GM13977 (cell line): ENCODE results near the gene UBL4A.

Experiments
- DNase-seq: peaks from one replicate; pipeline ENCODE4 v3.0.0; 2012; ENCODE audit warnings: low spot score
- in situ Hi-C: fragments of 300-500 bp; cut with MboI; formaldehyde crosslinking; loops from one replicate; pipeline ENCODE4 v1.12.0; 2022; ENCODE audit warnings: low sequenced_read_pairs, low pct_unique_long_range_greater_than_20kb, mixed read lengths, inconsistent platforms; ENCODE audit not compliant: unreplicated experiment
- TF ChIP-seq, protein P1 (sequence below): IDR thresholded peaks from 2 replicates; pipeline ENCODE4 v1.5.1; 2012; ENCODE audit warnings: mild to moderate bottlenecking, control low read depth; ENCODE audit not compliant: insufficient read depth; ENCODE audit errors: extremely low read depth, missing control alignments

UBL4A gene

DNA sequence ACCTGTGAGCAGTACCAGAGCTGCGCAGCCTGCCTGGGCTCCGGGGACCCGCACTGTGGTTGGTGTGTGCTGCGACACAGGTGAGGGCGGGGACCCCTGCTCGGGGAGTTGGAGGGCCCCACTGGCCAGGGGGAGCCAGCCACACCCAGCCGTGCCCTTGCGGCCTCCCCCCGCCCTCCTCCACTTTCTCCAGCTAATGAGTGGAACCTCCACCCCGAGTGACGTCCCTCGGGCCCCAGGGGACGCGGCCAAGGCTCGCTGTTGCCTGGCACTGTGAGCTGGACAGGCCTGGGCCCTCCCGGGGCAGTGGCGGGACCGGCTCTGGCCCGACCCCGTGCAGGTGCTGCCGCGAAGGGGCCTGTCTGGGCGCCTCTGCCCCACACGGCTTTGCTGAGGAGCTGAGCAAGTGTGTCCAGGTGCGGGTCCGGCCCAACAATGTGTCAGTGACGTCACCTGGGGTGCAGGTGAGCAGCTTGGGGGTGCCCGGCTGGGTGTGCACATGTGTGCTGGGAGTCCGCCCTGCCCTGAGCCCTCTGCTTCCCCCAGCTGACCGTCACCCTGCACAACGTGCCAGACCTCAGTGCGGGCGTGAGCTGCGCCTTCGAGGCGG, 22.7 kb downstream of the UBL4A start:
- no peak for DNase-seq
- TF ChIP-seq, protein P1, sequence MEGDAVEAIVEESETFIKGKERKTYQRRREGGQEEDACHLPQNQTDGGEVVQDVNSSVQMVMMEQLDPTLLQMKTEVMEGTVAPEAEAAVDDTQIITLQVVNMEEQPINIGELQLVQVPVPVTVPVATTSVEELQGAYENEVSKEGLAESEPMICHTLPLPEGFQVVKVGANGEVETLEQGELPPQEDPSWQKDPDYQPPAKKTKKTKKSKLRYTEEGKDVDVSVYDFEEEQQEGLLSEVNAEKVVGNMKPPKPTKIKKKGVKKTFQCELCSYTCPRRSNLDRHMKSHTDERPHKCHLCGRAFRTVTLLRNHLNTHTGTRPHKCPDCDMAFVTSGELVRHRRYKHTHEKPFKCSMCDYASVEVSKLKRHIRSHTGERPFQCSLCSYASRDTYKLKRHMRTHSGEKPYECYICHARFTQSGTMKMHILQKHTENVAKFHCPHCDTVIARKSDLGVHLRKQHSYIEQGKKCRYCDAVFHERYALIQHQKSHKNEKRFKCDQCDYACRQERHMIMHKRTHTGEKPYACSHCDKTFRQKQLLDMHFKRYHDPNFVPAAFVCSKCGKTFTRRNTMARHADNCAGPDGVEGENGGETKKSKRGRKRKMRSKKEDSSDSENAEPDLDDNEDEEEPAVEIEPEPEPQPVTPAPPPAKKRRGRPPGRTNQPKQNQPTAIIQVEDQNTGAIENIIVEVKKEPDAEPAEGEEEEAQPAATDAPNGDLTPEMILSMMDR, result no peak
- in situ Hi-C loops, result no loop called here

DNA sequence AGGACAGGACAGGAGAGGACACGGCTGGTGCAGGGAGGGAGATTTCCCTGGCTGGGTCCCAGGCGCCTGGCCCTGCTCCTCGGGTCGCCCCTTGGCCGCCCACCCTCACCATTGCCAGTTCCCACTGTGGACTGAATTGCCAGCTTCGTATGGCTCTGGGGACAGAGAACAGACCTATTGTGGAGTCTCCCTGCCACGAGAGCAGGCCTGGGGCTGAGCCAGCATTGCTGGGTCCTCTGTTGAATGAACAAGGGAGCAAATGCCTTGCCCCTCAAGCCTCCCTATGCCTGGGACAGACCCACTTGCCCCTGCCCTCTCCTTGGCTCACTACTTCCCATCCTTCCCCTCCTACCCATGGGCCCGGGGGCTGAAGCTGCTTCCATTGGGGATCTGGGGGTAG, 24.0 kb downstream of the UBL4A start:
- TF ChIP-seq, protein P1, result no peak
- DNase-seq, result no peak

DNA sequence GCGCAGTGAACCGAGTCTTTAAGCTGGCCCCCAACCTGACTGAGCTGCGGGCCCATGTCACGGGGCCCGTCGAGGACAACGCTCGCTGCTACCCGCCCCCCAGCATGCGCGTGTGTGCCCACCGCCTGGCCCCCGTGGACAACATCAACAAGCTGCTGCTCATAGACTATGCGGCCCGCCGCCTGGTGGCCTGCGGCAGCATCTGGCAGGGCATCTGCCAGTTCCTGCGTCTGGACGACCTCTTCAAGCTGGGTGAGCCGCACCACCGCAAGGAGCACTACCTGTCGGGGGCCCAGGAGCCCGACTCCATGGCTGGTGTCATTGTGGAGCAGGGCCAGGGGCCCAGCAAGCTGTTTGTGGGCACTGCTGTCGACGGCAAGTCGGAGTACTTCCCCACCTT, 26.1 kb downstream of the UBL4A start:
- in situ Hi-C loops, result no loop called here
- TF ChIP-seq, protein P1, result no peak
- DNase-seq, result no peak

More for the DNA sequence above, 24.0 kb downstream of the UBL4A start:
- in situ Hi-C loops, result no loop called here

DNA sequence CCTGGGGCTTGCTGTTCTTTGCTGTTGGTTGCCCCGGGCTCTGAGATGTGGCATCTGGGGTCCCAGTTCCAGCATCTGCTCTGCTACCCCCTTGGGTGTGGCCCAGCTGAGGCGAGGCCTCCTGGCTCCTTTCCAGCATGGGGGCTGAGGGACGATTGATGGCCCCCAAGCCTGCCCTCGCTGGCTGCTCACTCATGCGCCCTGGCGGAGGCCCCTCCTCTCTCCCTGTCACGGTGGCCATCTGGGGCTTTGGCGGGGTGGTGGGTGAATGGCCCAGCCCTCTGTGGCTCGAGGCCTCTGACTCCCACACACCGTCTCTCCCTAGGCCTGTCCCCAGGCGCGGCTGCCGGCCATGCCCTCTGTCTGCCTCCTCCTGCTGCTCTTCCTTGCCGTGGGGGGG, 26.6 kb downstream of the UBL4A start:
- in situ Hi-C loops, result no loop called here
- TF ChIP-seq, protein P1, result no peak
- no peak for DNase-seq

DNA sequence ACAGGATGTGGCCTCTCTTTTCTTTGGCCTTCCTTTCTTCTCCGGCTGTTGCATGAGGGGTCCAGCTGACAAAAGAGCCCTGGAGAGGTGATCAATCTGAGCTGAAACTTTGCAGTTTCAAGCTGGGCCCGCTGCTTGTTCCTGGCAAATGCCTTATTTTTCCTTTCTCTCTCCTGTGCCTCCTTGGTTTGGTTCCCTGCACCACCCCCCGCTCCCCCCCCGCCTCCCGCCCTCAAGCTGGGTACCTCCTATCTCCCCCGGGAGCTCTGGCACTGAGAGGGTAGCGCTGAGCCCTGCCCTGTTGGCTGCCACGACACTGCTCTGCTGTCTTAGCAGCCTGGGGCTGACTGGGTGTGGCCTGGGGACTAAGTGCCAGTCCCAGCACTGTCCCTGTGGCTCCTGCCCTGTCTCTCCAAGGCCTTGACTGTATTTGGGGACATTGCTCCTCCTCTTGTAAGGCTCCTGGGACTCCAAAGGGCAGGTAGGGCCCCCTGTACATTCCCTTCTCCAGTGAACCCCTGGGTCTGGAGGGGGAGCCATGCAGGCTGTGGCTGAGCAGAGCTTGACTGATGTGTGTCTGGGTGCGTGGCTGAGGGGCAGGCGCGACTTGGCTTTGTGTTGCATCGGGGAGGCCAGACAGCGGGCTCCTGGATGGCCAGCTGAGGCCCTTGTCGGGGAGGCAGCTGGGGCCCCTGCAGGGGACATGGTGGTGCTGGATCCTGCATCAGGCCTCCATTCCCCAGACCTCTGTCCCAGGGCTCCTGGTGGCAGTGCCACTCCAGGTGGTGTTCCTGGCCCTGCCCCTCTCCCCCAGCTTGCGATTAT, 27.2 kb downstream of the UBL4A start:
- DNase-seq, result no peak
- in situ Hi-C loops, result no loop called here
- TF ChIP-seq, protein P1, result no peak

DNA sequence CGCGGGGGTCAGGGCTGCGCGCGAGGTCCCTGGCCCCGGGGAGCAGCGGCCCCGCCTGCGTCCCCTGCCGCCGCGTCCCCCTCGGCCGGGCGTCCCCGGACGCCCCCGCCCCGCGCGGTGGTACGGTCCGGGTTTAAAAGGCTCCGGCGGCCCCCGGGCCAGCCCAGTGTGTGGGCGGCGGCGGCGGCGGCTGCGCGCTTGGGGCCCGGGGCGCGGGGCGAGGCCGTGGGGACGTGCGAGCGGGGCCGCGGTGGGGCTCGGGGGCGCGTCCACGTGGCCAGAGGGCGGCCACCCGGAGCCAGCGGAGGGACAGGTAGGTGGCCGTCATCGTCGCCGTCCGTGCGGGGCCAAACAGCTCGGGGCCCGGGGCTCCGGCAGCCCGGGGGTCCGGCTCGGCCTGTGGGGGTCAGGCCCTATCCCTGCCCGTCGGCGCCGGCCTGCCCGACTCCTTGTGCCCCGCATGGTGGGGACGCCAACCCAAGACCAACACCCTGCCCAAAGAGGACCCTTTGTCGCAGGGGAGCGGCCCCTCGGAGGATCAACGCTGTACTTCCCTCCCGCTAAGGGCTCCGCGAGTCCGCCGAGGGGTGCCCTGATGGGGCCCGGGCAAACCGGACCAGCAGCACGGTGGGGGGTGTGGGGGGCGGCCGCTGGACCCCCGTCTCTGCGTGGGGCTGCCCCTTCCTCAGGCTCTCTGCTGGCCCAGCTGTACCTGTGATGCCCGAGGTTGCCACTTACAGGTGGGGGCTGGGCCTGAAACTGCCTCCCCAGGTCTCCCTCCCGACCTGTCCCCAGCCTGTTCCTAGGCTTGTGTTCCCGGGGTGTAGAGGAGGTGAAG, 28.1 kb downstream of the UBL4A start, which contains the start of gene PLXNA3:
Gene PLXNA3, plus strand, starts transcription at position 166 of the 838 bp plus-strand sequence. CDS start 1,903 bp downstream, outside the sequence.
- in situ Hi-C loops, result no loop called here
- TF ChIP-seq, protein P1, result no peak
- peak; percentile 86 for DNase-seq
